H1 (cell line): ENCODE data around the gene NDUFB4. TPM values are rescaled to one million over a fixed set of nuclear protein-coding genes. Genes with fewer than 3 reads are reported as not detected.

Source experiments
- CREB1 ChIP-seq: IDR thresholded peaks from 2 replicates; pipeline ENCODE4 v1.6.1; 2012; ENCODE audit warnings: inconsistent platforms
- E2F6 ChIP-seq: IDR thresholded peaks from 2 replicates; pipeline ENCODE4 v1.6.1; 2012; ENCODE audit warnings: inconsistent platforms
- EZH2 ChIP-seq: fragments of 200-600 bp; sonication (generic); IDR thresholded peaks from 2 replicates; pipeline ENCODE4 v1.7.1; 2012; ENCODE audit warnings: low read depth, mild to moderate bottlenecking, moderate library complexity, low read length, inconsistent platforms; ENCODE audit not compliant: severe bottlenecking
- GABPA ChIP-seq: IDR thresholded peaks from 2 replicates; pipeline ENCODE4 v1.6.1; 2011; ENCODE audit warnings: mild to moderate bottlenecking, low read length, moderate library complexity, borderline replicate concordance; ENCODE audit not compliant: insufficient read depth
- KDM1A ChIP-seq: fragments of 200-600, 300-600 bp; sonication (generic); IDR thresholded peaks from 2 replicates; pipeline ENCODE4 v1.7.1; 2016; ENCODE audit warnings: mild to moderate bottlenecking, low read length, borderline replicate concordance
- KDM5A ChIP-seq: fragments of 200-600 bp; IDR thresholded peaks from 2 replicates; pipeline ENCODE4 v1.7.1; 2012; ENCODE audit warnings: mild to moderate bottlenecking, low read length, inconsistent platforms, mixed read lengths
- MAFK ChIP-seq: IDR thresholded peaks from 2 replicates; pipeline ENCODE4 v1.6.1; 2012; ENCODE audit warnings: low read depth, mild to moderate bottlenecking, improper control_type of control experiment, low read length
- POLR2AphosphoS5 ChIP-seq: IDR thresholded peaks from 2 replicates; pipeline ENCODE4 v1.6.1; 2011; ENCODE audit warnings: low read depth, low read length
- RAD21 ChIP-seq, 2 experiments: IDR thresholded peaks in 1 of 2; conservative IDR thresholded peaks in 1 of 2; 2 replicates each; pipeline ENCODE4 v1.6.1; 2011; ENCODE audit warnings: low read depth in 2 of 2, low read length in 2 of 2, improper control_type of control experiment in 1 of 2, inconsistent platforms in 1 of 2, mild to moderate bottlenecking in 1 of 2, moderate library complexity in 1 of 2
- polyA plus RNA-seq, 7 experiments: library from polyadenylated mRNA; depleted of rRNA in 3 of 7; stranded (reverse) in 5 of 7; unstranded in 2 of 7; fragments of >200 nt in 5 of 7; fragments of 200-250 nt in 2 of 7; gene quantifications; 1 replicate in 5 of 7; 2 replicates in 1 of 7; 4 replicates in 1 of 7; pipeline versions ENCODE4 v1.2.1 to v1.2.3, GENCODE V29; 2011 to 2013; ENCODE audit warnings: missing spikeins in 2 of 7, mixed read lengths in 2 of 7
- total RNA-seq: library from RNA; stranded (reverse); fragmentation: NEBNext Ultra II Directional; extraction: Animal tissue kit (Norgen Biotek cat#: 25700); gene quantifications from 2 replicates; pipeline ENCODE4 v1.2.1, GENCODE V29; 2021

The NDUFB4 gene
- total and polyA plus RNA-seq, 2 of the 8 experiments (the other 6 are each of a cell fraction or from before 2014, with no cell fraction given), result 184 to 382 TPM

- TF ChIP-seq CREB1 (no peak), EZH2 (no peak), E2F6 (no peak), KDM5A (no peak), POLR2AphosphoS5 (no peak), KDM1A (no peak), GABPA (no peak), MAFK (no peak), RAD21 (IDR thresholded peaks at IDR 0.05 in 1 of 2, conservative IDR thresholded peaks at IDR 0.05 in 1 of 2; ENCODE audit: low read depth in 2 of 2, low read length in 2 of 2) (no peak)
These were observed 27.6 kb downstream of the NDUFB4 start (continued) for GRCh38 chr3:120623727-120624093.
